DND-41 (cell line): ENCODE measurements around the gene FOXO3.

Experiments
- CTCF ChIP-seq: IDR thresholded peaks from 2 replicates; pipeline ENCODE4 v1.5.1; 2012; ENCODE audit warnings: borderline replicate concordance, low read length, moderate library complexity, mild to moderate bottlenecking; ENCODE audit not compliant: poor library complexity, severe bottlenecking; ENCODE audit errors: extremely low read depth
- EZH2 ChIP-seq: IDR thresholded peaks from 3 replicates; pipeline ENCODE4 v1.6.1; 2012; ENCODE audit warnings: borderline replicate concordance, low read depth, mild to moderate bottlenecking, moderate library complexity, low read length, inconsistent platforms; ENCODE audit not compliant: severe bottlenecking

- TF ChIP-seq CTCF (no peak), EZH2 (no peak)
These were observed 33.9 kb downstream of the FOXO3 start for GRCh38 chr6:108594640-108595039.
